Lower leg skin (tissue), 4 donors: ENCODE data around the gene BICRA. TPM values are rescaled to one million over a fixed set of nuclear protein-coding genes. Genes with fewer than 3 reads are reported as not detected.

ENCODE experiments used
- DNase-seq, 2 donors: peaks; one replicate each; pipeline ENCODE4 v3.0.0-alpha.2; 2019; ENCODE audit warnings: low spot score in 2 of 2
- H3K4me3 ChIP-seq: fragments of 200-600 bp; sonication (generic); 2 replicates; pipeline ENCODE4 v1.5.1; 2017; ENCODE audit warnings: mild to moderate bottlenecking, low read depth; ENCODE audit not compliant: poor library complexity, severe bottlenecking
- POLR2A ChIP-seq, 2 donors: fragments of 450-650 bp; IDR thresholded peaks; one replicate each; pipeline ENCODE4 v1.6.1; 2016 to 2017; ENCODE audit warnings: antibody characterized with exemption in 2 of 2, mild to moderate bottlenecking in 1 of 2, moderate library complexity in 1 of 2
- WGBS, 2 donors: methylation state at CpG; one replicate each; pipeline ENCODE4 v1.1.5; 2018; 5-methylcytosine and 5-hydroxymethylcytosine counted together
- intact Hi-C: fragments of 100-400 bp; cut with DNase I; formaldehyde crosslinking; loops from one replicate; pipeline ENCODE4 v1.15.0; 2023; ENCODE audit warnings: low total_unique reads
- total RNA-seq, 4 donors: library from RNA; depleted of rRNA; stranded (reverse); fragments of >200 nt; gene quantifications; one replicate each; pipeline ENCODE4 v1.1.0, GENCODE V29; 2016
- TF ChIP-seq, protein P1 (sequence below), 3 donors: fragments of 450-650 bp; IDR thresholded peaks; one replicate each; pipeline ENCODE4 v1.5.1; 2016; ENCODE audit warnings: antibody characterized with exemption in 3 of 3, mild to moderate bottlenecking in 3 of 3, moderate library complexity in 2 of 3

Gene BICRA
- total RNA-seq, 4 donors from 2014 or later = 12.5 to 25.4 (median 18.4) TPM

DNA sequence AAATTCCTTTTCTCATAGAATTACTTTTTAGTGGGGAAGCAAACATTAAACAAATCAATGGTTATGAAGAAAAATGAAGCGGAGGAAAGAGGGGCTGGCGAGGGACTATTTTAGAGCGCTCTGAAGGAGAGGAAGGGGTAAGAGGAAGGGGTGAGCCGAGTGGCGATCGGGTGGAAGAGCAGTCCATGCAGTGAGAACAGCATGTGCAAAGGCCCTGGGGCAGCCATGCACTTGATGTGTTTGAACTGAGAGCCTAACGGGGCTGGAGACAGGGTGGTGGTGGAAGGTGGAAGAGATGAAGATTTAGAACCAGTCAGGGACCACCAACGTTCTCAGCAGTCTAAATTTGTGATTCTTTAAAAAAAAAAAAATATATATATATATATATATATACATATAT is 122.0 kb downstream of the BICRA start:
- intact Hi-C loops = no loop called here
- 90 to 94% methylated on average over 8 of the region's 8 CpGs for WGBS, 2 donors
- no peak overlapping the region for H3K4me3 ChIP-seq
- TF ChIP-seq POLR2A (IDR thresholded peaks at IDR 0.05) = no peak
- TF ChIP-seq, protein P1, sequence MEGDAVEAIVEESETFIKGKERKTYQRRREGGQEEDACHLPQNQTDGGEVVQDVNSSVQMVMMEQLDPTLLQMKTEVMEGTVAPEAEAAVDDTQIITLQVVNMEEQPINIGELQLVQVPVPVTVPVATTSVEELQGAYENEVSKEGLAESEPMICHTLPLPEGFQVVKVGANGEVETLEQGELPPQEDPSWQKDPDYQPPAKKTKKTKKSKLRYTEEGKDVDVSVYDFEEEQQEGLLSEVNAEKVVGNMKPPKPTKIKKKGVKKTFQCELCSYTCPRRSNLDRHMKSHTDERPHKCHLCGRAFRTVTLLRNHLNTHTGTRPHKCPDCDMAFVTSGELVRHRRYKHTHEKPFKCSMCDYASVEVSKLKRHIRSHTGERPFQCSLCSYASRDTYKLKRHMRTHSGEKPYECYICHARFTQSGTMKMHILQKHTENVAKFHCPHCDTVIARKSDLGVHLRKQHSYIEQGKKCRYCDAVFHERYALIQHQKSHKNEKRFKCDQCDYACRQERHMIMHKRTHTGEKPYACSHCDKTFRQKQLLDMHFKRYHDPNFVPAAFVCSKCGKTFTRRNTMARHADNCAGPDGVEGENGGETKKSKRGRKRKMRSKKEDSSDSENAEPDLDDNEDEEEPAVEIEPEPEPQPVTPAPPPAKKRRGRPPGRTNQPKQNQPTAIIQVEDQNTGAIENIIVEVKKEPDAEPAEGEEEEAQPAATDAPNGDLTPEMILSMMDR (IDR thresholded peaks at IDR 0.05) = no peak
- DNase-seq = no peak

DNA sequence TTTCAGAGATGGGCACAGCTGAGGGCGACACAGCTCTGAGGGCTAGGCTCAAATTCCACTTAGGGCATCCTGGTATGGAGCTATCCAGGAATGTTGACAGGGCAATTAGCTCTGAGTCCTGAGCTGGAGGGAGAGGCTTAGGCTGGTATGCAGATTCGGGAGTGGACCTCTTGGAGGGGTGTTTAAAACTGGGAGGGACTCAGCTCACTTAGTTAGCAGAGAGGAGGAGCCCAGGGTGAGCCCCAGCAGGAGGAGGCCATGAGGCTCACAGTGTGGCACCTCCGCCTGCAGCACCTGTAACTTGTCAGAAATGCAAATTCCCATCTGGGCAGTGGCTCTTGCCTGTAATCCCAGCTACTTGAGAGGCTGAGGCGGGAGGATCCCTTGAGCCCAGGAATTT is 126.2 kb downstream of the BICRA start:
- intact Hi-C loops = no loop called here
- DNase-seq = no peak
- WGBS, 2 donors = 77 to 80% methylated on average over 4 of the region's 4 CpGs

DNA sequence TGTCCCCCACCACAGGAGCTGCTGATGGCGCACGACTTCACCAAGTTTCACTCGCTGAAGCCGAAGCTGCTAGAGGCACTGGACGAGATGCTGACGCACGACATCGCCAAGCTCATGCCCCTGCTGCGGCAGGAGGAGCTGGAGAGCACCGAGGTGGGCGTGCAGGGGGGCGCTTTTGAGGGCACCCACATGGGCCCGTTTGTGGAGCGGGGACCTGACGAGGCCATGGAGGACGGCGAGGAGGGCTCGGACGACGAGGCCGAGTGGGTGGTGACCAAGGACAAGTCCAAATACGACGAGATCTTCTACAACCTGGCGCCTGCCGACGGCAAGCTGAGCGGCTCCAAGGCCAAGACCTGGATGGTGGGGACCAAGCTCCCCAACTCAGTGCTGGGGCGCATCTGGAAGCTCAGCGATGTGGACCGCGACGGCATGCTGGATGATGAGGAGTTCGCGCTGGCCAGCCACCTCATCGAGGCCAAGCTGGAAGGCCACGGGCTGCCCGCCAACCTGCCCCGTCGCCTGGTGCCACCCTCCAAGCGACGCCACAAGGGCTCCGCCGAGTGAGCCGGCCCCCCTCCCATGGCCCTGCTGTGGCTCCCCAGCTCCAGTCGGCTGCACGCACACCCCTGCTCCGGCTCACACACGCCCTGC is 132.1 kb downstream of the BICRA start:
- intact Hi-C loops = no loop called here
- no peak overlapping the region for H3K4me3 ChIP-seq
- TF ChIP-seq, protein P1 (IDR thresholded peaks at IDR 0.05) = no peak
- TF ChIP-seq POLR2A (IDR thresholded peaks at IDR 0.05) = no peak
- DNase-seq = no peak
- 89 to 90% methylated on average over 25 to 45 of the region's 48 CpGs for WGBS, 2 donors

More for the DNA sequence above, 126.2 kb downstream of the BICRA start:
- H3K4me3 ChIP-seq = no peak overlapping the region
- TF ChIP-seq, protein P1 (IDR thresholded peaks at IDR 0.05) = no peak
- TF ChIP-seq POLR2A (IDR thresholded peaks at IDR 0.05) = no peak

DNA sequence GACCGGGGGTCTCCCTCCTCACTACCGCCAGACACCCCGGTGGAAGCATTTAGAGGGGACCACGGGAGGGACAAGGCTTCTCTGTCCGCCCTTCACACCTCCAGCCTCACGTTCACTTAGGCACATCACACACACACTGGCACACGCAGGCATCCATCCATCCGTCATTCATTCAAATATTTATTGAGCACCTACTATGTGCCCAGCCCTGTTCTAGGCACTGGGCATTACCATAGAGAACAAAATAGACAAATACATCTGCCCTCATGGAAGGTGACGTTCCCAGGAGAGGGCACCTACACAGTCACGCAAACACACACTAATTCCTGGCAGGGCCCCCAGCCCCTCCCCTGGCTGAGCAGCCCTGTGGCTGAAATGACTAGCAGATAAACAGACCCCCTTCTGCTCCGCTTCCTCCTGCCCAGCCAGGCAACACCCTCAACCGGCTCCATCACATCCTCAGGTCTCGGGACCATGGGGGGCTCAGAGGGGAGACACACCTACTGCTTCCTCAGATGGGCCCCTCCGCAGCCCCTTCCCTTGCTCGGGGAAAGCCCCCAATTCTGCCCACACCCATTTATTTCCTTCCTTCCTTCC is 132.7 kb downstream of the BICRA start:
- 81 to 84% methylated on average over 15 of the region's 15 CpGs for WGBS, 2 donors
- no peak for DNase-seq
- TF ChIP-seq, protein P1 (IDR thresholded peaks at IDR 0.05) = no peak
- TF ChIP-seq POLR2A (IDR thresholded peaks at IDR 0.05) = no peak
- intact Hi-C loops = loop anchor here (2.0 kb wide), 1 partner anchor 29 kb away; the partner anchor contains the start of gene EHD2
- H3K4me3 ChIP-seq = no peak overlapping the region

DNA sequence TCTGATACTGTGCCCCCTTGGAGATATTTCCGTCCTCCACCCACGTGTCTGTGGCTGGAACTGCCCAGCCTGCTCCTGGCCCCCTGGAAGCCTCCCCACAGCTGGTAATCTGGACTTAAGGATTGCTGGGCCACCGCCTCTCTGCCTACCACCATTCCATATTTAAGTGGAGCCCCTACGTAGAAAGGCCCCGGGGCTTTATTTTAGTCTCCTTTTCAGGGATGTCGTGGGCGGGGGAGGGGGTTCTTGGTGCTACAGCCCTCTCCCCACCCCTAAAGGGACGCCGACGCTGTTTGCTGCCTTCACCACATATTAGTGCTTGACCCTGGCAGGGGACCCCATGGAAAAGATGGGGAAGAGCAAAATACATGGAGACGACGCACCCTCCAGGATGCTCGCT is 133.7 kb downstream of the BICRA start:
- 31 to 41% methylated on average over 13 of the region's 13 CpGs for WGBS, 2 donors
- TF ChIP-seq POLR2A (IDR thresholded peaks at IDR 0.05) = no peak
- TF ChIP-seq, protein P1 (IDR thresholded peaks at IDR 0.05) = no peak
- intact Hi-C loops = loop anchor here (2.0 kb wide), 1 partner anchor 30 kb away; the partner anchor contains the start of gene EHD2
- H3K4me3 ChIP-seq = no peak overlapping the region
- no peak for DNase-seq
